OCI-LY1 (cell line): Measurements from ENCODE around the gene DGLUCY.

Experiments
- H2AFZ ChIP-seq: fragments of 200-600 bp; sonication (generic), shearing (Covaris generic); 2 replicates; pipeline ENCODE4 v1.6.0; 2014; ENCODE audit warnings: antibody characterized with exemption, mild to moderate bottlenecking, low read length
- H3F3A ChIP-seq: fragments of 200-600 bp; sonication (generic), shearing (Covaris generic); 2 replicates; pipeline ENCODE4 v1.6.0; 2014; ENCODE audit warnings: mild to moderate bottlenecking, antibody characterized with exemption, low read length, moderate library complexity; ENCODE audit not compliant: insufficient read depth
- H3K27ac ChIP-seq: fragments of 200-600 bp; sonication (generic); 2 replicates; pipeline ENCODE4 v1.5.1; 2014; ENCODE audit warnings: low read length, mixed run types, mild to moderate bottlenecking, low read depth; ENCODE audit not compliant: poor library complexity, severe bottlenecking
- H3K27me3 ChIP-seq: fragments of 200-600 bp; sonication (generic); 2 replicates; pipeline ENCODE4 v1.6.0; 2014; ENCODE audit warnings: antibody characterized with exemption, mild to moderate bottlenecking, low read length, moderate library complexity; ENCODE audit not compliant: insufficient read depth
- H3K36me3 ChIP-seq: fragments of 200-600 bp; sonication (generic); 2 replicates; pipeline ENCODE4 v1.6.1; 2014; ENCODE audit warnings: mild to moderate bottlenecking, antibody characterized with exemption, low read length, moderate library complexity, mixed read lengths; ENCODE audit not compliant: insufficient read depth
- H3K4me1 ChIP-seq: fragments of 200-600 bp; sonication (generic); 2 replicates; pipeline ENCODE4 v1.5.1; 2014; ENCODE audit warnings: mild to moderate bottlenecking, low read length, moderate library complexity; ENCODE audit not compliant: insufficient read depth, severe bottlenecking
- H3K4me2 ChIP-seq: fragments of 200-600 bp; sonication (generic), shearing (Covaris generic); 2 replicates; pipeline ENCODE4 v1.6.1; 2014; ENCODE audit warnings: low read length
- H3K4me3 ChIP-seq: fragments of 200-600 bp; sonication (generic); 2 replicates; pipeline ENCODE4 v1.5.1; 2014; ENCODE audit warnings: low read length, low read depth, mild to moderate bottlenecking, mixed read lengths; ENCODE audit not compliant: poor library complexity, severe bottlenecking
- H3K79me2 ChIP-seq: fragments of 200-600 bp; shearing (Covaris generic); 2 replicates; pipeline ENCODE4 v1.6.1; 2016; ENCODE audit warnings: mixed run types, low read length, mixed read lengths; ENCODE audit not compliant: insufficient read depth
- H3K9ac ChIP-seq: fragments of 200-600 bp; sonication (generic), shearing (Covaris generic); 2 replicates; pipeline ENCODE4 v1.6.1; 2014; ENCODE audit warnings: mild to moderate bottlenecking, low read length, mixed read lengths
- H3K9me2 ChIP-seq: fragments of 200-600 bp; sonication (generic), shearing (Covaris generic); 2 replicates; pipeline ENCODE4 v1.6.1; 2014; ENCODE audit warnings: low read depth, mild to moderate bottlenecking, low read length, mixed read lengths
- H3K9me3 ChIP-seq: fragments of 200-600 bp; shearing (Covaris generic); 2 replicates; pipeline ENCODE4 v1.6.1; 2014; ENCODE audit warnings: low read length, mixed read lengths
- H4K20me1 ChIP-seq: fragments of 200-600 bp; sonication (generic), shearing (Covaris generic); 2 replicates; pipeline ENCODE4 v1.6.0; 2016; ENCODE audit warnings: mild to moderate bottlenecking, low read length; ENCODE audit not compliant: insufficient read depth
- CTCF ChIP-seq: fragments of 200-600 bp; sonication (generic), shearing (Covaris generic); IDR thresholded peaks from 2 replicates; pipeline ENCODE4 v1.5.1; 2017; ENCODE audit warnings: mild to moderate bottlenecking, antibody characterized with exemption, low read length, moderate library complexity, mixed read lengths
- EZH2 ChIP-seq: fragments of 200-600 bp; sonication (generic), shearing (Covaris generic); IDR thresholded peaks from 2 replicates; pipeline ENCODE4 v1.8.0; 2017; ENCODE audit warnings: borderline replicate concordance, mixed run types, mild to moderate bottlenecking, antibody characterized with exemption, low read length, moderate library complexity, mixed read lengths

The DGLUCY gene

DNA sequence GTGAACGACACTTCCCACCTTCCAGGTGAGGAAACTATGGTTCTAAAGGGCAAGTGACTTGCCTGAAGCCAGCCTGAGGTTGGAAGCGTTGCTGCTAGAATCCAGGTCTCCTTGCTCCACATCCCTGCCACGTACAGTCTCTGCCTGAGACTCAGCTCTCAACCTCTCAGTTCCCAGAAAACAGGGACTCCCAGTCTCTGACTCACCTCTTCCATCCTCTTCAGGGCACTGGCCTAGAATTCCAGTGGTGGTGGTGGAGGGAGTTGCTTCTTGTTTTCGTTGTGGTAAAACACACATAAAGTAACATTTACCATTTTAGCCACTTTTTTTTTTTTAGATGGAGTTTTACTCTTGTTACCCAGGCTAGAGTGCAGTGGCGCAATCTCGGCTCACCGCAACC lies 123.3 kb downstream of the DGLUCY start:
- H3K27ac ChIP-seq, result no peak overlapping the region
- no peak overlapping the region for H2AFZ ChIP-seq
- H4K20me1 ChIP-seq, result no peaks in the 10 kb centered on the region
- H3K9me3 ChIP-seq, result no peaks in the 10 kb centered on the region
- no peak overlapping the region for H3K9ac ChIP-seq
- H3F3A ChIP-seq, result no peaks in the 10 kb centered on the region
- H3K36me3 ChIP-seq, result no peaks in the 10 kb centered on the region
- peaks cover 10% of the 10 kb centered on the region for H3K4me1 ChIP-seq
- no peaks in the 10 kb centered on the region for H3K79me2 ChIP-seq
- H3K27me3 ChIP-seq, result no peaks in the 10 kb centered on the region
- TF ChIP-seq CTCF (no peak), EZH2 (no peak)
- no peak overlapping the region for H3K4me3 ChIP-seq
- no peaks in the 10 kb centered on the region for H3K9me2 ChIP-seq
- H3K4me2 ChIP-seq, result no peak overlapping the region

DNA sequence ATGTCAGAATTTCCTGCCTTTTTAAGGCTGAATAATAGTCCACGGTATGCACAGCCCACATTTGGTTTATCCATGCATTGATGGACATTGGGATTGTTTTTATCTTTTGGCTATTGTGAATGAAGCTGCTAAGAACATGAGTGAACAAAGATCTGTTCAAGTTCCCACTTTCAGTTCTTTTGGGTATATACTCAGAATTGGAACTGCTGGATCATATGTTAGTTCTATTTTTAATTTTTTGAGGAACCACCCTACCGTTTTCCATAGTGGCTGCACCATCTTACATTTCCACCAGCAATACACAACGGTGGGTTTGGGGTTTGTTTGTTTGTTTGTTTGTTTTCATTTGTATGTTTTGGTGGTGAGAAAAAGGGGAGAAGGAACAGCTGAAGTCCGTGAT lies 124.2 kb downstream of the DGLUCY start:
- H3K4me3 ChIP-seq, result no peak overlapping the region
- H3K36me3 ChIP-seq, result no peaks in the 10 kb centered on the region
- no peak overlapping the region for H3K27ac ChIP-seq
- H3K79me2 ChIP-seq, result no peaks in the 10 kb centered on the region
- peaks cover 18% of the 10 kb centered on the region for H3K4me1 ChIP-seq
- H3K9ac ChIP-seq, result no peak overlapping the region
- H2AFZ ChIP-seq, result no peak overlapping the region
- H4K20me1 ChIP-seq, result no peaks in the 10 kb centered on the region
- H3K9me2 ChIP-seq, result no peaks in the 10 kb centered on the region
- no peak overlapping the region for H3K4me2 ChIP-seq
- H3F3A ChIP-seq, result no peaks in the 10 kb centered on the region
- TF ChIP-seq CTCF (no peak), EZH2 (no peak)
- H3K9me3 ChIP-seq, result no peaks in the 10 kb centered on the region
- H3K27me3 ChIP-seq, result no peaks in the 10 kb centered on the region

- Histone ChIP-seq H3K9me3 (no peaks in the 10 kb centered on the region), H3K9ac (no peak overlapping the region), H2AFZ (no peak overlapping the region), H3K27me3 (no peaks in the 10 kb centered on the region), H3K36me3 (no peaks in the 10 kb centered on the region), H3K4me3 (no peak overlapping the region), H3F3A (no peaks in the 10 kb centered on the region), H3K4me1 (peaks cover 23% of the 10 kb centered on the region), H3K79me2 (no peaks in the 10 kb centered on the region), H3K27ac (no peak overlapping the region), H4K20me1 (no peaks in the 10 kb centered on the region), H3K9me2 (no peaks in the 10 kb centered on the region), H3K4me2 (no peak overlapping the region)
- TF ChIP-seq EZH2, result no peak
Observed at GRCh38 chr14:91238661-91239060, 124.8 kb downstream of the DGLUCY start.

- peak overlapping the region; percentile 23 for H3K4me3 ChIP-seq
- no peaks in the 10 kb centered on the region for H3K79me2 ChIP-seq
- TF ChIP-seq EZH2, result no peak
- no peak for TF ChIP-seq CTCF
- no peaks in the 10 kb centered on the region for H4K20me1 ChIP-seq
- no peaks in the 10 kb centered on the region for H3K9me2 ChIP-seq
- no peaks in the 10 kb centered on the region for H3K36me3 ChIP-seq
- no peaks in the 10 kb centered on the region for H3F3A ChIP-seq
- no peak overlapping the region for H2AFZ ChIP-seq
- H3K27me3 ChIP-seq, result no peaks in the 10 kb centered on the region
- peak overlapping the region; percentile 53 for H3K4me2 ChIP-seq
- H3K4me1 ChIP-seq, result peaks cover 53% of the 10 kb centered on the region
- no peaks in the 10 kb centered on the region for H3K9me3 ChIP-seq
- H3K9ac ChIP-seq, result no peak overlapping the region; the same call in 1 of the 2 replicates
- H3K27ac ChIP-seq, result peak overlapping the region; percentile 79
Observed at GRCh38 chr14:91241863-91242262, 128.0 kb downstream of the DGLUCY start.
